ENCODE data around the gene AQP12A.

AQP12A gene

DNA sequence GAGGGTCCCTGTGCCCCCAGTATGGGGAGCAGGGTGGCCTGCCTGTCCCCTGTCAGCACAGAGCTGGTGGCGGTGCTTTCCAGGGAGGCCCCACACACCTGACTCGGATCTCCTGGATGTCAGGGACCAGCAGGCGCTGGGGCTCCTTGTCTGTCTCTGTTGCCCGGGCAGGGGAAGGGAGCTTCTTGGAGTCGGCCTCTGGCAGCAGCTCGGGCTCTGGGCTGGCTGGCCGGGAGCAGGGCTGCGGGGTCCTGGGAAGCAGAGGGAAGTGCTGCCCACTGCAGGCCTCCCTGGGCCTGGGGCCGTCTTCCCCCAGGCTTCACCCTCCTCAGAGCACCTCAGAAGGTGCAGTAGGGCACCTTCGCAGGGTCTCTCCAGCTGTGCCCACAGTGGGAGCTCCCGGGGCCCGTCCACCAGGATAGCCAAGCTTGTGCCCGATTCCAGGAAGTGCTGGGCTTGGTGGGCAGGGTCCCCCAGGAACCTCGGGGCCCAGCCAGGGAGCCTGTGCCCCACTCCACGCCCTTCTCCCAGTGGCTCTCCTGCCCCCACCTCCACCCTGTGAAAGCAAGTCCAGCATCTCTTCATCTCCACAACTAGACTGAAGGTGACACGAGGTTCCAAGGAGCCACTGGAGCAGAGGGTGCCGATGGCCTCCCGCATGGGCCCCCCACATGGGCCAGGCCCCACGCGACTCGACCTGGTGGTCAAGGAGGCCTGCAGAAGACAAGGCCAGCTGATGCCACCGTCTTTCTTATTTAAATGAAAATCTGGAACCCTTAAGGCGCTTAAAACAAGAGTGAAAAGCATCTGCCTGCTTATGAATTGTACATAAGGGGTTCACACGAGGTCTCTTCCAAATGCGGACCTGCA is 28.2 kb downstream of the AQP12A start:
- Histone ChIP-seq H3K36me3 (ENCODE audit: control insufficient read depth, insufficient read depth, low read length) (no peaks in the 10 kb centered on the region), H3K27me3 (replicated peaks; ENCODE audit: control insufficient read depth, insufficient read depth, low read length) (peaks cover 2% of the 10 kb centered on the region; the same call in 1 of the 2 replicates), H3K4me3 (replicated peaks; ENCODE audit: low read depth, low read length) (no peak overlapping the region)
- TF ChIP-seq, protein P1, sequence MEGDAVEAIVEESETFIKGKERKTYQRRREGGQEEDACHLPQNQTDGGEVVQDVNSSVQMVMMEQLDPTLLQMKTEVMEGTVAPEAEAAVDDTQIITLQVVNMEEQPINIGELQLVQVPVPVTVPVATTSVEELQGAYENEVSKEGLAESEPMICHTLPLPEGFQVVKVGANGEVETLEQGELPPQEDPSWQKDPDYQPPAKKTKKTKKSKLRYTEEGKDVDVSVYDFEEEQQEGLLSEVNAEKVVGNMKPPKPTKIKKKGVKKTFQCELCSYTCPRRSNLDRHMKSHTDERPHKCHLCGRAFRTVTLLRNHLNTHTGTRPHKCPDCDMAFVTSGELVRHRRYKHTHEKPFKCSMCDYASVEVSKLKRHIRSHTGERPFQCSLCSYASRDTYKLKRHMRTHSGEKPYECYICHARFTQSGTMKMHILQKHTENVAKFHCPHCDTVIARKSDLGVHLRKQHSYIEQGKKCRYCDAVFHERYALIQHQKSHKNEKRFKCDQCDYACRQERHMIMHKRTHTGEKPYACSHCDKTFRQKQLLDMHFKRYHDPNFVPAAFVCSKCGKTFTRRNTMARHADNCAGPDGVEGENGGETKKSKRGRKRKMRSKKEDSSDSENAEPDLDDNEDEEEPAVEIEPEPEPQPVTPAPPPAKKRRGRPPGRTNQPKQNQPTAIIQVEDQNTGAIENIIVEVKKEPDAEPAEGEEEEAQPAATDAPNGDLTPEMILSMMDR (IDR thresholded peaks at IDR 0.05; ENCODE audit: insufficient read depth, low read length, poor library complexity, severe bottlenecking) = no peak
- DNase-seq (ENCODE audit: extremely low read depth, insufficient read length) = no peak

DNA sequence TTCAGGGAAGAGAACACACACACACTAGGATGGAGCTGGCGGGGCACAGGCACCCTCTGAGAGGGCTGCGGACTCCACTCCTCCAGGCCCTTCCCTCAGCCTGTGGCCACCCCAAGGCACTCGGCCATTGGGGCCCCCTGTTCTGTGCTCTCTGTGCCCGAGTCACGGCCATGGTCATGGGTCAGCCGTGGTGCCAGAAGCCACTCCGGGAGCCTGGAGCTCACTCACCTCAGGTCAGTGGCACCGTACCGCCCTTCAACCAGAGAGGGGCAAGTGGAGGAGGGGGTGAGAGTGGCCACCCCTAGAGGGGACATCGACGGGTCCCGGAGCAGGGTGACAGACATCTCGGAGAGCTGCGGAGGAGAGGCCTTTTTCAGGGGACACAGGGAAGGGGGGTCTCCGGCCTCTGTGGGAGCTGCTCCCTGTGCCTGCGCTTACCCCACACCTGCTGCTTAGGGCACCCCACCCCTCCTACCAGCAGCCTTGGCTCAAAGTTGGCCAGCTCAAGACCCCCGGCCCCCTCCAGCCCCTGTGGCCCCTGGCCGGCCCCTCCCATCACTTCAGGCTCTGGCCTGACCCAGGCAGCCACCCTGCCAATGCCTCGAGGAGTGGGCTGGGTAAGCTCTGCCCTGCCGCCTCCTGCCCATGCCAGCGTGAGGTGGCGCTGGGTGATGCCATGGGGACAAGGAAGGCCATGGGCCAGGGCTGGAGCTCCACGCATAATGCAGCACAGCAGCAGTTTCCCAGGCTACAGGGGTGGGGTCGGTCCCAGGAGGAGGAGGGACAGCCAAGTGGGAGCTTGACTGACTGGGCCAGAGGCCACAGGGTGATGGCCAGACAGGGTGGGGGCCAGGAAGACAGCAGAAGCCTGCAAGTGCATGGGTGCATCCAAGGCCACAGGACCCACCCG is 29.3 kb downstream of the AQP12A start:
- H3K4me3 ChIP-seq (replicated peaks; ENCODE audit: low read depth, low read length) = no peak overlapping the region
- H3K36me3 ChIP-seq (ENCODE audit: control insufficient read depth, insufficient read depth, low read length) = no peaks in the 10 kb centered on the region
- no peak for DNase-seq (ENCODE audit: extremely low read depth, insufficient read length)
- TF ChIP-seq, protein P1 (IDR thresholded peaks at IDR 0.05; ENCODE audit: insufficient read depth, low read length, poor library complexity, severe bottlenecking) = no peak
- H3K27me3 ChIP-seq (replicated peaks; ENCODE audit: control insufficient read depth, insufficient read depth, low read length) = peaks cover 2% of the 10 kb centered on the region; the same call in 1 of the 2 replicates

DNA sequence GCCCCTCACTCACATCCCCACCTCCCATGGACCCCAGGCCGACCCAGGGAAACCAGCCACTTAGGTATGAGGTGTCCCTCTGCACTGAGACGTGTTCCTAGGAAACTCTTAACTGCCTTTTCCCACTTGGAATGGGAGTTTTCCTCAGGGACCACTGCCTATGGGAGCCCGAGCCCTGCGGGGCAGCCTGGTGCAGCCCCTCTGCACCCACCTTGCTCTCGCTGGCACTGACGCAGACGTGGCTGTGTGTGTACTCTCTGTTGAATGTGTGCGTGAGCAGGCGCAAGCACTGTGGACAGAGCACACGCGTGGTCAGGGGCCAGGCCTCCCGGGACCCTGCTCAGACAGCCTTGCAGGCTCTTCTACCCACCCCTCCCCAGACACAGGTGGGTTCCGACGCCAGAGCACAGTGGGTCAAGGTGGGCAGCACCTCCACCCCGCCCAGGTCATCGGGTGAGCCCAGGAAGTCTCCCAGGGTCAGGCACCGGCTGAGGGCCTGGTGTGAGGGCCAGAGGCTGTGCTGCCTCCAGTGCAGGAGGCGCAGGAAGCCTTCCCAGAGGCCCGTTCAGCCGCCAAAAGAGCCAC is 30.0 kb downstream of the AQP12A start:
- Histone ChIP-seq H3K27me3 (replicated peaks; ENCODE audit: control insufficient read depth, insufficient read depth, low read length) (peaks cover 2% of the 10 kb centered on the region; the same call in 1 of the 2 replicates), H3K36me3 (ENCODE audit: control insufficient read depth, insufficient read depth, low read length) (no peaks in the 10 kb centered on the region), H3K4me3 (replicated peaks; ENCODE audit: low read depth, low read length) (no peak overlapping the region)
- DNase-seq (ENCODE audit: extremely low read depth, insufficient read length) = no peak
- TF ChIP-seq, protein P1 (IDR thresholded peaks at IDR 0.05; ENCODE audit: insufficient read depth, low read length, poor library complexity, severe bottlenecking) = no peak

DNA sequence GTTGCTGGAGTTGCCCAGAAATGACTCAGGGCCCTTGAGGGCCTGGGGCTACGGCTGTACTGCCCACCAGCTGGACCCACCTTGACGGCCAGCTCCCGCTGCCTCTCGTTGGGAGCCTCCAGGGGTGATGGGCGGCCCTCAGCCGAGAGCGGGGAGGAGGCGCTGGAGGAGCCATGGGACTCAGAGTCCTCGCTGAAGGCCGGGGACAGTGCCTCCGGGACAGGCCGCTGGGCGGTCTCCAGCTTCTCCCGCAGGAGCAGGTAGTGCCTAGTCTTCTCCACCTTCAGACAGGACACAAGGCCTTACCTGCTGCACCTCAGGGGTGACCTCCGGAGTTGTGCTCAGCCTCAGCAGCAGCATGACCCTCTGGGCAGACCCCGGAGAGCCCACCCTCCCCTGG is 30.7 kb downstream of the AQP12A start:
- H3K4me3 ChIP-seq (replicated peaks; ENCODE audit: low read depth, low read length) = no peak overlapping the region
- DNase-seq (ENCODE audit: extremely low read depth, insufficient read length) = no peak
- H3K27me3 ChIP-seq (replicated peaks; ENCODE audit: control insufficient read depth, insufficient read depth, low read length) = peaks cover 2% of the 10 kb centered on the region; the same call in 1 of the 2 replicates
- TF ChIP-seq, protein P1 (IDR thresholded peaks at IDR 0.05; ENCODE audit: insufficient read depth, low read length, poor library complexity, severe bottlenecking) = no peak
- no peaks in the 10 kb centered on the region for H3K36me3 ChIP-seq (ENCODE audit: control insufficient read depth, insufficient read depth, low read length)

DNA sequence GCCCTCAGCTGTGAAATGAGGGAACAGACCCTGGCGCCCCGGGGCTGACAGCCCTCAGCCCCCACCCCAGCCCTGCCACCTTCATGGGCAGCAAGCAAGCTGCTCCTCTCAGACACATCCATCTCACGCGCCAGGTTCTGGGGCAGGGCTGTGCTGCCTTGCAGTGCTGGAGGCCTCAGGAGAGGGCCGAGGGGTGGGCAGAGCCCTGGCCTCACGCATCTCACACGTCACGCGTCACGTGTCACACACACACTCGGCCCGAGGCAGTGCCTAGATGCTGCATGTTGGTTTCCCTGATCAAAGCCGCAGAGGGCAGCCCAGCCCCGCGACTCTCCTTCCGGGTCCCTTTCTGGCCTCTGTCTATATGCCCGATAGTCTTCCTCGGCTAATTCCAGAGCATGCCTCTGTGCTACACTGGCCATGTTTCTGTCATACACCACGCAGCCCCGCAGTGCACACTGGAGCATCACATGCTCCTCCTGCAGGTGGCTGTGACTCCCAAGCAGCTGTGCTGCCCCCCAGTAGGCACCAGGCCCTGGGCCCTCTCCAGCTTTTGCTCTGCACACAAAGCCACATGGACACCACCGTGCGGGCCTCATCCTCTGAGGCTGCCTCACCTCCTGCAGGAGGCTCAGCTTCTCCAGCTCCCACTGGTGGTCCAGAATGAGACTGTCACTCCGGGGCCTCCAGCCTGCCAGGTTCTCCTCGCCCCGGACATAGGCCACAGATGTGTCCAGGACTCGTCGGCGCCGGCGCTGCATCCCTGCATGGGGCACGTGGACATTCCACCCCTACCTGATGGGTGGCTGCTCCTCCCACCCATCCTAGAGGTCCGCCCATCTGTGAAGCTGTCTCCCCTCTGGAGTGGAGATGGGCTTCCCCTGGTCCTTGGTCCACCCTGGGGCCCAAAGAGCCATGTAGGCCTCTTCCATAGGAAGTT is 31.4 kb downstream of the AQP12A start:
- no peaks in the 10 kb centered on the region for H3K36me3 ChIP-seq (ENCODE audit: control insufficient read depth, insufficient read depth, low read length)

More for the DNA sequence above, 31.4 kb downstream of the AQP12A start:
- TF ChIP-seq, protein P1 (IDR thresholded peaks at IDR 0.05; ENCODE audit: insufficient read depth, low read length, poor library complexity, severe bottlenecking) = no peak
- H3K27me3 ChIP-seq (replicated peaks; ENCODE audit: control insufficient read depth, insufficient read depth, low read length) = no peaks in the 10 kb centered on the region; the same call in 1 of the 2 replicates
- DNase-seq (ENCODE audit: extremely low read depth, insufficient read length) = no peak
- H3K4me3 ChIP-seq (replicated peaks; ENCODE audit: low read depth, low read length) = no peak overlapping the region

Measured in GM06990 (cell line).